NCI-H187 treated with DMSO at 0.1 percent for 48 hours (cell line): ENCODE results near the gene SIRPB2.
A peak's percentile ranks its signal among the peaks of the same experiment; 100 is the strongest.

ENCODE experiments used
- DNase-seq: peaks from one replicate; lab custom pipeline; 2025; lab: John Stamatoyannopoulos, UW

SIRPB2 gene

GRCh38 chr20:1440024-1440423, 51.2 kb downstream of the SIRPB2 start:
- DNase-seq: no peak

- DNase-seq: no peak
Measured at GRCh38 chr20:1438361-1438760, 52.9 kb downstream of the SIRPB2 start.

GRCh38 chr20:1437235-1437904, 53.9 kb downstream of the SIRPB2 start:
- peak; percentile 29 for DNase-seq

- DNase-seq: no peak
Measured at GRCh38 chr20:1436263-1436662, 55.0 kb downstream of the SIRPB2 start.

GRCh38 chr20:1435337-1435699, 55.9 kb downstream of the SIRPB2 start:
- DNase-seq: no peak

GRCh38 chr20:1434571-1435336, 56.5 kb downstream of the SIRPB2 start:
- DNase-seq: no peak

GRCh38 chr20:1431158-1431557, 60.1 kb downstream of the SIRPB2 start:
- no peak for DNase-seq

- no peak for DNase-seq
Measured at GRCh38 chr20:1430004-1430451, 61.2 kb downstream of the SIRPB2 start.

- no peak for DNase-seq
Measured at GRCh38 chr20:1429143-1429728, 62.0 kb downstream of the SIRPB2 start.

GRCh38 chr20:1427457-1428054, 63.7 kb downstream of the SIRPB2 start:
- peak; percentile 98 for DNase-seq

- DNase-seq: no peak
Measured at GRCh38 chr20:1426231-1426849, 64.9 kb downstream of the SIRPB2 start.
